ENCODE measurements around the gene OR52K2. TPM values are rescaled to one million over a fixed set of nuclear protein-coding genes. Genes with fewer than 3 reads are reported as not detected.

The OR52K2 gene
- total and polyA plus RNA-seq, 2 of the 13 experiments (the other 11 are each of a cell fraction or from before 2014, with no cell fraction given) = not detected

GRCh38 chr11:4465407-4465806 lies 16.3 kb downstream of the OR52K2 start (continued):
- no peak for TF ChIP-seq ZNF616 (CRISPR knock-in tag; IDR thresholded peaks at IDR 0.05; ENCODE audit: low read depth)
- TF ChIP-seq ZNF7 (CRISPR knock-in tag; IDR thresholded peaks at IDR 0.05) = no peak
- TF ChIP-seq ZNF703 (CRISPR knock-in tag; IDR thresholded peaks at IDR 0.05; ENCODE audit: borderline replicate concordance) = no peak

- FAIRE-seq (no peak), ATAC-seq (peak; percentile 58; the same call in 2 of the 3 replicates), DNase-seq (ENCODE audit: low spot score) (no peak)
- BruUV-seq (replicated peaks) = no TSS peak
- Histone ChIP-seq H2AFZ (ENCODE audit: low read length) (no peak overlapping the region), H3K27ac (ENCODE audit: extremely low read length, insufficient read depth, low read length) (no peak overlapping the region), H3K4me3 (replicated peaks in 1 of 3; ENCODE audit: insufficient read depth in 1 of 3, low read depth in 2 of 3, low read length in 3 of 3) (no peak overlapping the region), H4K20me1 (ENCODE audit: insufficient read depth, low read length) (0 out of 2 replicates have a peak, but pooled peaks cover 2% of the 10 kb centered on the region), H3K36me3 (replicated peaks in 1 of 2; ENCODE audit: control insufficient read depth in 1 of 2, insufficient read depth in 2 of 2, low read length in 2 of 2) (no peaks in the 10 kb centered on the region), H3K9me3 (ENCODE audit: low read length) (peaks cover 18% of the 10 kb centered on the region; the same call in 1 of the 2 replicates), H3K4me1 (ENCODE audit: insufficient read depth, low read length) (no peaks in the 10 kb centered on the region), H3K27me3 (ENCODE audit: control insufficient read depth in 1 of 2, insufficient read depth in 2 of 2, low read length in 2 of 2) (peaks cover 0 to under 1% of the 10 kb centered on the region in 2 experiments; a peak in 2 of 5 replicates), H3K9ac (ENCODE audit: insufficient read depth, low read depth, low read length) (no peak overlapping the region), H3K79me2 (ENCODE audit: insufficient read depth, low read length) (no peaks in the 10 kb centered on the region), H3K4me2 (ENCODE audit: low read depth, low read length) (no peak overlapping the region)
- WGBS (ENCODE audit: low lambda C conversion rate) = 0% methylated on average over 4 of the region's 5 CpGs
- intact Hi-C loops (cut with micrococcal nuclease; ENCODE audit: unreplicated experiment) (no loop called here), in situ Hi-C loops (cut with HindIII; ENCODE audit: extremely low pct_ligation_motif_present, low pct_unique_long_range_greater_than_20kb) (no loop called here)
- TF ChIP-seq SP5 (CRISPR knock-in tag; IDR thresholded peaks at IDR 0.05; ENCODE audit: borderline replicate concordance, low read depth) (no peak), AGO2 (optimal IDR thresholded peaks at IDR 0.05; ENCODE audit: low read depth, low read length) (no peak), ZNF614 (CRISPR knock-in tag; IDR thresholded peaks at IDR 0.05; ENCODE audit: borderline replicate concordance) (no peak), ZIK1 (CRISPR knock-in tag; IDR thresholded peaks at IDR 0.05; ENCODE audit: borderline replicate concordance, low read depth) (no peak), MATR3 (CRISPR knock-in tag; IDR thresholded peaks at IDR 0.05) (no peak), SMYD3 (CRISPR knock-in tag; IDR thresholded peaks at IDR 0.05) (no peak), KLF6 (CRISPR knock-in tag; IDR thresholded peaks at IDR 0.05) (no peak), GRHL1 (CRISPR knock-in tag; conservative IDR thresholded peaks at IDR 0.05) (no peak), ZNF205 (CRISPR knock-in tag; IDR thresholded peaks at IDR 0.05) (no peak)
- POLR2A ChIA-PET = no interaction called here
- CTCF ChIA-PET (ENCODE audit: low intra/inter-chr PET ratio, low total read pairs) = no interaction called here
These were observed 17.2 kb downstream of the OR52K2 start for GRCh38 chr11:4466131-4466870.

Data from HepG2 (cell line).